Lung (tissue), 12 donors: ENCODE measurements around the gene TSPEAR. TPM values are rescaled to one million over a fixed set of nuclear protein-coding genes. Genes with fewer than 3 reads are reported as not detected.

Experiments
- ATAC-seq: fragments of 200-7000 bp; cut with Tn5 transposase; one replicate; pipeline ENCODE4 v1.9.1; 2020; ENCODE audit warnings: moderate number of reproducible peaks; ENCODE audit not compliant: insufficient read depth, low FRiP score
- DNase-seq, 3 donors: peaks; one replicate each; pipeline ENCODE4 v3.0.0-alpha.2; 2013 to 2017
- H3K27ac ChIP-seq, 2 donors: one replicate each; pipeline ENCODE4 v1.5.1; 2013; ENCODE audit warnings: mild to moderate bottlenecking in 2 of 2, moderate library complexity in 2 of 2, control low read depth in 1 of 2, inconsistent platforms in 1 of 2, low read depth in 1 of 2, low read length in 1 of 2
- H3K27me3 ChIP-seq, 3 donors: one replicate each; pipeline ENCODE4 v1.5.1; 2013; ENCODE audit warnings: low read length in 2 of 3; ENCODE audit not compliant: control insufficient read depth in 3 of 3, insufficient read depth in 3 of 3
- H3K36me3 ChIP-seq, 4 donors: one replicate each; pipeline ENCODE4 v1.5.1; 2013; ENCODE audit warnings: low read length in 4 of 4, mild to moderate bottlenecking in 1 of 4, moderate library complexity in 1 of 4; ENCODE audit not compliant: control insufficient read depth in 4 of 4, insufficient read depth in 4 of 4
- H3K4me1 ChIP-seq, 5 donors: one replicate each; pipeline ENCODE4 v1.5.1; 2013; ENCODE audit warnings: low read length in 5 of 5, mild to moderate bottlenecking in 2 of 5, moderate library complexity in 1 of 5; ENCODE audit not compliant: control insufficient read depth in 5 of 5, insufficient read depth in 5 of 5
- H3K4me3 ChIP-seq: one replicate; pipeline ENCODE4 v1.5.1; 2013; ENCODE audit warnings: mild to moderate bottlenecking, control low read depth, moderate library complexity
- H3K9ac ChIP-seq, 2 donors: one replicate each; pipeline ENCODE4 v1.5.1; 2013; ENCODE audit warnings: low read length in 2 of 2, control low read depth in 1 of 2; ENCODE audit not compliant: insufficient read depth in 1 of 2
- H3K9me3 ChIP-seq, 4 donors: one replicate each; pipeline ENCODE4 v1.5.1; 2013; ENCODE audit warnings: low read length in 3 of 4, mild to moderate bottlenecking in 1 of 4, moderate library complexity in 1 of 4; ENCODE audit not compliant: control insufficient read depth in 4 of 4, insufficient read depth in 3 of 4
- CTCF ChIP-seq: IDR thresholded peaks from 2 replicates; pipeline ENCODE4 v1.5.1; 2012; ENCODE audit warnings: mild to moderate bottlenecking; ENCODE audit errors: control extremely low read depth, extremely low read depth
- WGBS, 2 donors: extraction: QIAGEN DNeasy Blood & Tissue Kit; methylation state at CpG; one replicate each; pipeline ENCODE4 v1.1.7; 2013; 5-methylcytosine and 5-hydroxymethylcytosine counted together
- polyA plus RNA-seq, 2 donors: library from polyadenylated mRNA; stranded (reverse); fragments of 200-250 nt; gene quantifications; one replicate each; pipeline ENCODE4 v1.2.1, GENCODE V29; 2013
- total RNA-seq, 2 donors: library from RNA; depleted of rRNA in 1 of 2; stranded (reverse); fragments of >200 nt in 1 of 2; gene quantifications; one replicate each; pipeline ENCODE4 v1.2.1, GENCODE V29; 2014 to 2021
- donor health status: control.
- donor health status: control.
- donor health status: Bipolar disorder and iron deficiency.
- donor health status: healthy.
- donor health status: DM: yes; HTN: yes; CAD: no.

The TSPEAR gene
- total and polyA plus RNA-seq, 4 donors, result 0.02 to 2.1 (median 0.27) TPM

GRCh38 chr21:44502171-44502958 lies 209.0 kb downstream of the TSPEAR start:
- 86 to 87% methylated on average over 27 of the region's 27 CpGs for WGBS, 2 donors

GRCh38 chr21:44500111-44500510 lies 211.3 kb downstream of the TSPEAR start:
- Histone ChIP-seq H3K27ac (no peak overlapping the region), H3K4me3 (no peak overlapping the region), H3K9me3 (no peaks in the 10 kb centered on the region), H3K27me3 (no peaks in the 10 kb centered on the region), H3K9ac (no peak overlapping the region), H3K4me1 (peaks cover 0 to 9% (median 2%) of the 10 kb centered on the region in 5 donors), H3K36me3 (no peaks in the 10 kb centered on the region)
- WGBS, 2 donors, result 81 to 86% methylated on average over 19 of the region's 19 CpGs
- ATAC-seq (no peak), DNase-seq (no peak)
- no peak for TF ChIP-seq CTCF

More at GRCh38 chr21:44502171-44502958, 209.0 kb downstream of the TSPEAR start:
- Histone ChIP-seq H3K36me3 (no peaks in the 10 kb centered on the region), H3K4me3 (no peak overlapping the region), H3K9ac (no peak overlapping the region), H3K4me1 (peaks cover 0 to 4% (median 2%) of the 10 kb centered on the region in 5 donors), H3K27me3 (no peaks in the 10 kb centered on the region), H3K9me3 (peaks cover 0 to 3% (median 0%) of the 10 kb centered on the region in 4 donors), H3K27ac (no peak overlapping the region)
- TF ChIP-seq CTCF, result no peak
- DNase-seq (no peak), ATAC-seq (no peak)

- DNase-seq, result no peak
Measured at GRCh38 chr21:44499631-44500030, 211.7 kb downstream of the TSPEAR start.

More at GRCh38 chr21:44499631-44500030, 211.7 kb downstream of the TSPEAR start:
- no peak for ATAC-seq
- Histone ChIP-seq H3K27me3 (no peaks in the 10 kb centered on the region), H3K4me1 (peaks cover 0 to 9% (median 2%) of the 10 kb centered on the region in 5 donors), H3K9ac (no peak overlapping the region), H3K27ac (no peak overlapping the region), H3K36me3 (no peaks in the 10 kb centered on the region), H3K9me3 (no peaks in the 10 kb centered on the region), H3K4me3 (no peak overlapping the region)
- no peak for TF ChIP-seq CTCF
- 86 to 89% methylated on average over 23 of the region's 23 CpGs for WGBS, 2 donors
